MM.1S (cell line): ENCODE results near the gene SNTA1.

Source experiments
- DNase-seq: peaks from one replicate; pipeline ENCODE4 v3.0.0-alpha.2; 2015
- H2AFZ ChIP-seq: fragments of 300-600 bp; sonication (generic); 2 replicates; pipeline ENCODE4 v1.6.0; 2016; ENCODE audit warnings: antibody characterized with exemption, low read length
- H3F3A ChIP-seq: fragments of 300-600 bp; sonication (generic); 2 replicates; pipeline ENCODE4 v1.6.1; 2016; ENCODE audit warnings: mild to moderate bottlenecking, antibody characterized with exemption, low read length, moderate library complexity, mixed read lengths; ENCODE audit not compliant: insufficient read depth
- H3K27ac ChIP-seq: fragments of 300-600 bp; sonication (generic); 2 replicates; pipeline ENCODE4 v1.5.1; 2016; ENCODE audit warnings: mild to moderate bottlenecking, low read length
- H3K27me3 ChIP-seq: fragments of 300-600 bp; sonication (generic); replicated peaks from 2 replicates; pipeline ENCODE4 v1.6.0; 2016; ENCODE audit warnings: low read length; ENCODE audit not compliant: insufficient read depth
- H3K36me3 ChIP-seq: fragments of 300-600 bp; sonication (generic); replicated peaks from 2 replicates; pipeline ENCODE4 v1.6.1; 2016; ENCODE audit warnings: mild to moderate bottlenecking, low read length, mixed read lengths; ENCODE audit not compliant: insufficient read depth
- H3K4me1 ChIP-seq: fragments of 300-600 bp; sonication (generic); 2 replicates; pipeline ENCODE4 v1.6.1; 2016; ENCODE audit warnings: low read length, mixed read lengths
- H3K4me2 ChIP-seq: fragments of 300-600 bp; sonication (generic); 2 replicates; pipeline ENCODE4 v1.6.0; 2016; ENCODE audit warnings: low read depth, low read length
- H3K4me3 ChIP-seq: fragments of 300-600 bp; sonication (generic); 2 replicates; pipeline ENCODE4 v1.5.1; 2016; ENCODE audit warnings: low read length, mixed read lengths
- H3K79me2 ChIP-seq: fragments of 300-600 bp; sonication (generic); 2 replicates; pipeline ENCODE4 v1.6.1; 2016; ENCODE audit warnings: mixed run types, low read length, mixed read lengths
- H3K9ac ChIP-seq: fragments of 300-600 bp; sonication (generic); 2 replicates; pipeline ENCODE4 v1.6.1; 2016; ENCODE audit warnings: low read length, mixed read lengths
- H3K9me2 ChIP-seq: fragments of 300-600 bp; sonication (generic); replicated peaks from 2 replicates; pipeline ENCODE4 v1.6.1; 2016; ENCODE audit warnings: mild to moderate bottlenecking, low read length, mixed read lengths; ENCODE audit not compliant: insufficient read depth
- H3K9me3 ChIP-seq: fragments of 300-600 bp; sonication (generic); replicated peaks from 2 replicates; pipeline ENCODE4 v1.6.1; 2016; ENCODE audit warnings: mild to moderate bottlenecking, low read length, mixed read lengths; ENCODE audit not compliant: insufficient read depth
- H4K20me1 ChIP-seq: fragments of 300-600 bp; sonication (generic); 2 replicates; pipeline ENCODE4 v1.6.1; 2016; ENCODE audit warnings: mild to moderate bottlenecking, low read length, moderate library complexity, mixed read lengths; ENCODE audit not compliant: insufficient read depth
- EZH2 ChIP-seq: fragments of 300-600 bp; sonication (generic); optimal IDR thresholded peaks from 2 replicates; pipeline ENCODE3; 2017; ENCODE audit warnings: low read depth, mild to moderate bottlenecking, antibody characterized with exemption, low read length, mixed read lengths
- EZH2phosphoT487 ChIP-seq: fragments of 300-600 bp; sonication (generic); IDR thresholded peaks from 2 replicates; pipeline ENCODE4 v1.6.1; 2018; ENCODE audit warnings: antibody characterized with exemption, low read length
- TF ChIP-seq, protein P1 (sequence below): fragments of 300-600 bp; sonication (generic); IDR thresholded peaks from 2 replicates; pipeline ENCODE4 v1.5.1; 2016; ENCODE audit warnings: antibody characterized with exemption, low read length, mixed read lengths

The SNTA1 gene

DNA sequence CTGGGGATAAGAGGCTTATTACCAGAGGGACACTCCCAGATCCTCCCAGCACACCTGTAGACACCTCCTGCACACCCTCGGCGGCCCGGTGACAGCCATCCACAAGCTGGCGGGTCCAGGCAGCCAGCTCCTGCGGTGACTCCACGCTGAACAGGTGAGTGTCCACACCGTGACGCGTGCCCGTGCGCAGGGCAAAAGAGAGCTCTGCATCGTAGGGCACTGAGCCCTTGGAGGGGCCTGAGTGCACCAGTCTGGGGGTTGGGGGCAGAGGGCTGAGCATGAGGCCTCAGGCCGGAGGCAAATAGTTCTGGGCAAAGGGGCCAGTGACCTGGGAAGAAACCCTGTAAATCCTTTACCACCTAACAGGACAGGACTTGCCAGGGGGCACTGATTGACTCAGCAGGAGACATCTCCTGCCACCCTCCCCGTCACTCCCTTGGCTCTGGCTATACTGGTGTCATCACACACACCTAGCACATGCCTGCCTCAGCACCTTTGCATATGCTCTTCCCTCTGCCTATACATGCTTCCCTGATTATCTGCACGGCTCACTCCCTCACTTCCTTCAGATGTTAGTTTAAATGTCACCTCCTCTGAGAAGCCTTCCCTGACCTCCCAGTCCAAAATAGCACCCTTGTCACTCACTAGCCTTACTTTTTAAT lies 33.4 kb downstream of the SNTA1 start:
- Histone ChIP-seq H3K79me2 (no peaks in the 10 kb centered on the region), H3K4me3 (no peak overlapping the region), H3K27ac (no peak overlapping the region), H4K20me1 (no peaks in the 10 kb centered on the region), H3K9me2 (no peaks in the 10 kb centered on the region), H3K9me3 (no peaks in the 10 kb centered on the region), H3K4me2 (no peak overlapping the region), H2AFZ (no peak overlapping the region), H3K27me3 (no peaks in the 10 kb centered on the region), H3K36me3 (no peaks in the 10 kb centered on the region), H3K9ac (no peak overlapping the region), H3F3A (no peaks in the 10 kb centered on the region), H3K4me1 (no peaks in the 10 kb centered on the region)
- no peak for TF ChIP-seq EZH2
- no peak for DNase-seq

DNA sequence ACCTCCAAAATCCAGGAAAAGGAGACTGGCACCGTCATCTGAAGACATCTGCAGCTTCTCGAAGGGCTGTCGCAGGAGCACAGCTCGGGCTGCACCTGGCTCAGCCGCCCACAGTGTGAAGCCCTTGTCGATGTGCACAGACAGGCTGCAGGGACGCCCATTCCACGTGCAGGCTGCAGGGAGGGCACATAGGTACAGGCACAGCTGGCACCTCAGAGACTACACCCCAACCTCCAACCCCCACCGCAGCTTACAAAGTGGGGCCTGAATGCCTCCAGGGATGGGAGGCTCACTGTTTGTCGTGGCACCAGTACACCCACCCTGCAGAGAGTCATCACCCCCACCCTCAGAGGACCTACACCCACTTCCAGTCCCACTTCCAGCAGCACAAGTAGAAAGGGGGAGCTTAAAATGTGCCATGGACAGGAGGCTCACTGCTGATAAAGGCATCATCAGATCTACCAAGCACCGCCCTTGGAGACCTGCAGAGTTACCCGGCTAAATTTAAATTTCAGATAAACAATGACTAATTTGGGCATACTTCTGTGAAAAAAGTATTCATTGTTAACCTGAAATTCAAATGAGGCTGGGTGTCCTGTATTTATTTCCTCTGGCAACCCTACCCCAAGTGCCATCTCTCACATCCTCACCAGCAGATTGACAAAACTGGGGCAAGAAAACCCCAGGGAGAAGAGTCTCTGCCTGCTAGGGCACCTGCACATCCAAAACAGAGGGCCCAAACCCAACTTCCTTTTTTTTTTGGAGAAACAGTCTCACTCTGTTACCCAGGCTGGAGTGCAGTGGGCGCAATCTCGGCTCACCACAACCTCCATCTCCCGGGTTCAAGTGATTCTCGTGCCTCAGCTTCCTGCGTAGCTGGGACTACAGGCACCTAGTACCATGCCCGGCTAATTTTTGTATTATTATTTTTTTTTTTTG lies 34.6 kb downstream of the SNTA1 start:
- no peak overlapping the region for H3K4me2 ChIP-seq
- no peaks in the 10 kb centered on the region for H3K4me1 ChIP-seq
- H3K36me3 ChIP-seq = no peaks in the 10 kb centered on the region
- H3K27me3 ChIP-seq = no peaks in the 10 kb centered on the region
- H3K9me2 ChIP-seq = no peaks in the 10 kb centered on the region
- H3F3A ChIP-seq = no peaks in the 10 kb centered on the region
- H4K20me1 ChIP-seq = no peaks in the 10 kb centered on the region
- H3K9me3 ChIP-seq = no peaks in the 10 kb centered on the region
- DNase-seq = no peak
- no peaks in the 10 kb centered on the region for H3K79me2 ChIP-seq
- H3K27ac ChIP-seq = no peak overlapping the region
- no peak overlapping the region for H3K9ac ChIP-seq
- H2AFZ ChIP-seq = no peak overlapping the region
- TF ChIP-seq EZH2phosphoT487 (no peak), EZH2 (no peak)
- TF ChIP-seq, protein P1, sequence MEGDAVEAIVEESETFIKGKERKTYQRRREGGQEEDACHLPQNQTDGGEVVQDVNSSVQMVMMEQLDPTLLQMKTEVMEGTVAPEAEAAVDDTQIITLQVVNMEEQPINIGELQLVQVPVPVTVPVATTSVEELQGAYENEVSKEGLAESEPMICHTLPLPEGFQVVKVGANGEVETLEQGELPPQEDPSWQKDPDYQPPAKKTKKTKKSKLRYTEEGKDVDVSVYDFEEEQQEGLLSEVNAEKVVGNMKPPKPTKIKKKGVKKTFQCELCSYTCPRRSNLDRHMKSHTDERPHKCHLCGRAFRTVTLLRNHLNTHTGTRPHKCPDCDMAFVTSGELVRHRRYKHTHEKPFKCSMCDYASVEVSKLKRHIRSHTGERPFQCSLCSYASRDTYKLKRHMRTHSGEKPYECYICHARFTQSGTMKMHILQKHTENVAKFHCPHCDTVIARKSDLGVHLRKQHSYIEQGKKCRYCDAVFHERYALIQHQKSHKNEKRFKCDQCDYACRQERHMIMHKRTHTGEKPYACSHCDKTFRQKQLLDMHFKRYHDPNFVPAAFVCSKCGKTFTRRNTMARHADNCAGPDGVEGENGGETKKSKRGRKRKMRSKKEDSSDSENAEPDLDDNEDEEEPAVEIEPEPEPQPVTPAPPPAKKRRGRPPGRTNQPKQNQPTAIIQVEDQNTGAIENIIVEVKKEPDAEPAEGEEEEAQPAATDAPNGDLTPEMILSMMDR = no peak
- H3K4me3 ChIP-seq = no peak overlapping the region

DNA sequence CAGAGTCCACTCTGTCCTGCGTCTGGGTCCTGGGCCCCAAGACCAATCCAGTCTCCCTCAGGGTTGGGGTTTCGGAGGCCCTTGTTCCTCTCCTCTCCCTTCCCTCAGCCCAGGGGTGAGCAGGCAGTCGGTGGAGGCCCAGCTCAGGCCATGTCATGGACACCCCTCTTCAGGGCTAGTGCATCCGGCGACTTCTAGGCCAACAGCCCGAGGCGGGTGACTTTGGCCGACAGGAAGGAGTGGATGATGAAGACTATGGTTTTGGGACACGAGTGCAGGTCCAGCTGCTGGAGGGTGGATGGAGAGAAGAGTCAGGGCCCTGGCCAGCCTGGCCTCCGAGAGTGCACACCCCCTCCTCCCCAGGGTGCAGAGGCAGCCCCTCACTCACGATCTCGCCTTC lies 35.2 kb downstream of the SNTA1 start:
- Histone ChIP-seq H3K36me3 (no peaks in the 10 kb centered on the region), H3K9ac (no peak overlapping the region), H4K20me1 (no peaks in the 10 kb centered on the region), H3K27ac (no peak overlapping the region), H3K9me3 (no peaks in the 10 kb centered on the region), H3K4me1 (no peaks in the 10 kb centered on the region), H3K27me3 (no peaks in the 10 kb centered on the region), H3K4me2 (no peak overlapping the region), H3K9me2 (no peaks in the 10 kb centered on the region), H2AFZ (no peak overlapping the region), H3K4me3 (no peak overlapping the region), H3F3A (no peaks in the 10 kb centered on the region), H3K79me2 (no peaks in the 10 kb centered on the region)
- TF ChIP-seq, protein P1 = no peak
- no peak for TF ChIP-seq EZH2phosphoT487
- no peak for TF ChIP-seq EZH2
- DNase-seq = no peak
